HFF-Myc (cell line): Measurements from ENCODE around the gene DDX53.

Experiments
- DNase-seq: peaks from one replicate; pipeline ENCODE4 v3.0.0-alpha.2; 2011; ENCODE audit warnings: low read depth; ENCODE audit errors: extremely low read depth
- H3K4me3 ChIP-seq: replicated peaks from 2 replicates; pipeline ENCODE4 v1.5.1; 2011; ENCODE audit warnings: low read depth, mild to moderate bottlenecking, control low read depth, low read length
- TF ChIP-seq, protein P1 (sequence below): IDR thresholded peaks from 2 replicates; pipeline ENCODE4 v1.5.1; 2012; ENCODE audit warnings: mild to moderate bottlenecking, low read depth, low read length, control low read depth; ENCODE audit errors: missing control alignments

Gene DDX53

DNA sequence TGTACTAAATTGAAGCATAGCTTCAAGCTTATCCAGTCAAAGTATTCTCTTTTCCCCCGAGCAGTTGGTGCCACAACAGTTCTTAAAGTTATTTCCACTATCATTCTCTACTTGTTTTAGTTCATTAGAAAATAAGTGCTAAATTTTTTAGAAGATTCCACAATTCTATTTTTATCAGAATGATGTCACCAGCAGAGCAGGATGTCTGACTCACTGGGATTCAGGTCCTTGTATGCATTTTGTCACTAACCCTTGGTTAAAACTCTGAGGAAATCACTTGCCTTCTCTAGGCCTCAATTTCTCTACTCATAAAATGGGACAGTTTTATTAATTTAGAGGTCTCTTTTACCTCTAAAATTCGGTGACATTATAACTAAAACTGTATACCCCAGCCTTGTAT lies 3.4 kb downstream of the DDX53 start:
- H3K4me3 ChIP-seq = no peak overlapping the region
- TF ChIP-seq, protein P1, sequence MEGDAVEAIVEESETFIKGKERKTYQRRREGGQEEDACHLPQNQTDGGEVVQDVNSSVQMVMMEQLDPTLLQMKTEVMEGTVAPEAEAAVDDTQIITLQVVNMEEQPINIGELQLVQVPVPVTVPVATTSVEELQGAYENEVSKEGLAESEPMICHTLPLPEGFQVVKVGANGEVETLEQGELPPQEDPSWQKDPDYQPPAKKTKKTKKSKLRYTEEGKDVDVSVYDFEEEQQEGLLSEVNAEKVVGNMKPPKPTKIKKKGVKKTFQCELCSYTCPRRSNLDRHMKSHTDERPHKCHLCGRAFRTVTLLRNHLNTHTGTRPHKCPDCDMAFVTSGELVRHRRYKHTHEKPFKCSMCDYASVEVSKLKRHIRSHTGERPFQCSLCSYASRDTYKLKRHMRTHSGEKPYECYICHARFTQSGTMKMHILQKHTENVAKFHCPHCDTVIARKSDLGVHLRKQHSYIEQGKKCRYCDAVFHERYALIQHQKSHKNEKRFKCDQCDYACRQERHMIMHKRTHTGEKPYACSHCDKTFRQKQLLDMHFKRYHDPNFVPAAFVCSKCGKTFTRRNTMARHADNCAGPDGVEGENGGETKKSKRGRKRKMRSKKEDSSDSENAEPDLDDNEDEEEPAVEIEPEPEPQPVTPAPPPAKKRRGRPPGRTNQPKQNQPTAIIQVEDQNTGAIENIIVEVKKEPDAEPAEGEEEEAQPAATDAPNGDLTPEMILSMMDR = no peak
- DNase-seq = no peak

DNA sequence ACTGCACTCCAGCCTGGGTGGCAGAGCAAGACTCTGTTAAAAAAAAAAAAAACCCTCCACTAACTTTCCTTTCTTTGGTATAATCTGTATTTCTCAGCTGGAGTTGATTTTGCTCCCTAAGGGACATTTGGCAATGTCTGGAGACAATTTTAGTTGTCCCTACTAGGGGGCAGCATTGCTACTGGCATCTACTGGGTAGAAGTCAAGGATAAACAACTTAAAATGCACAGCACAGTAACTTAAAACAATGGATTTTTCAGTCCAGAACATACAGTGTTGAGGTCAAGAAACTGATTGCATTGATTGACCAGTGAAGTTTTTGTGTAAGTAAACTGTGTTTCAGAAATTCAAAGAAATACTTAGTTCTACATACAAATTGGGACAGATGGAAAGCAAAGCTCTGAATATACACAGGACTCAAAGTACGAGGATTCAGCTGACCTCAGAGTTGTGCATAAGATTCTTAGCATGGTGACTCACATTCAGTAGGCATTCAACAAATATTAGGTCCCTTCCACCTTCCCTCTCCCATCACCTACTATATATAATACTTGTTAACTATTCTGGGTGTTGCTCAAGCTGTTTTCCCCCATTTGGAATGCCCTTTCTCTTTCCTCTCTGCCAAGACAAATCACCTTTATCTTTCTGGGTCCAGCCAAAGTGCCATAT lies 8.8 kb downstream of the DDX53 start:
- TF ChIP-seq, protein P1 = peak; percentile 34
- H3K4me3 ChIP-seq = no peak overlapping the region
- DNase-seq = no peak

DNA sequence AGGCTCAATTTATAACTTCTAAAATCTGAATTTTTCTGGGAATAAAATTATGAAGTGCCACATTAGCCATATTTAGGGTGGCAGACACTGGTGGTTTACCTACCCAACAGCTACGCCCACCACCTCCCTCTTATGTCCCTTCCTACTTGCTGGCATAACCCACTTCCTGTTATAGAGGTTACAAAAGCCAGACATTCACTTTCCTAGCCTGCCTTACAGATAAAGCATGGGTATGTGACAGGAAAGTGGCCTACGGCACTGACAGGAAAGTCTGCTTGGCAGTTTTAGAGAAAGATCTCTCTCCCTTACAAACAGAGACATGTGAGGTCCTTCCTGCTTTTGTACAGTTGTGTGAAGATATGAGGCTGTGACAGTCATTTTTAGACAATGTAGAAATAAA lies 12.4 kb downstream of the DDX53 start:
- DNase-seq = no peak
- TF ChIP-seq, protein P1 = no peak
- no peak overlapping the region for H3K4me3 ChIP-seq

DNA sequence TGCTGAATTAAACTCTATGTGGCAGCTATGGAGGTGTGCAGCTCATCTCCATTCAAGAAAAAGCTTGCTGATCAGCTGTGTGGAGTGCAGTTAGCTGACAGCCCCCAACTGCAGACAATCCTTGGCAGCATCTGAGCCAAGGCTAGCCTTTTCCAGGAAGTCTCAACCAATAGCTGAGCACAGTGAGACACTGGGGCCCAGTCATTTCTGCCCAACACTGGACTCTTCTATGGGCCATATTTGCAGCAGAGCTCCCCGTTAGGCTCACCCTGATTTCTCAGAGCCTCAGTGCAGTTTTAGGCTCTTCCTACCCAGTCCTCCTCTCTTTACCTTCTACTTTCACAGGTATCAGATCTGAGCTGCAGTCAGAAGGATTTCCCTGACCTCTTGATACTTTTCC lies 12.9 kb downstream of the DDX53 start:
- TF ChIP-seq, protein P1 = no peak
- no peak overlapping the region for H3K4me3 ChIP-seq
- DNase-seq = no peak

DNA sequence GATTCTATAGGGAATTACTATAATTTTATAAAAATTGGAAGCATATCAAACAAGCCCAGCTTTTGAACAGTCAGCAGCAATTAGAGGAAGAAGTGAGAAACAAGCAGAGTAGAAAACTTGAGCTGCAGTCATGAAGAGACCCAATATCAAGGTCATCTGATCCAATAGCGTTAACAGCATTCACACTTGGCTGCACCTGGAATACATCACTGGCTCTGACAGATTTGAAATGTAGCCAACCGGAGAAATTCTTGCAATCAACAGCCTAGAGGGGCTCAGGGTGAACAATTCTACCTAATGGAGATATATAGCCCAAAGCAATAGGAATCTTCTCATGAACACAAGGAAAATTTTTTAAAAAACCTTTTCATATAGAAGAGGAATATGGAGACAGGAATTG lies 13.6 kb downstream of the DDX53 start:
- H3K4me3 ChIP-seq = no peak overlapping the region
- no peak for DNase-seq
- TF ChIP-seq, protein P1 = no peak

DNA sequence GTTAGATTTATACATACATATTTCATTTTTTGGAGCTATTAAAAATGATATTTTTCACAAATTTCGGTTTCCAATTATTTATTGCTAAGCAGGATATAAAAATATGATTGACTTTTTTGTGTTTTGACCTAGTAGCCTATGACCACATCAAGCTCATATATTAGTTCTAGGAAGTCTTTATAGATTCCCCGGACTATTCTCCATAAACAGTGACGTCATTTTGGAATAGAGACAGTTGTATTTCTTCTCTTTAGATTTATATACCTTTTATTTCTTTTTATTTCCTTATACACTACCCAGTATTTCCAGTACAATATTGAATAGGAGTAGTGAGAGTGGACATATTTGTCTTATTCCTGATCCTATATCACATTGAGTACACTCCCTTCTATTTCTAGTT lies 31.8 kb downstream of the DDX53 start:
- TF ChIP-seq, protein P1 = no peak
- DNase-seq = no peak
- H3K4me3 ChIP-seq = no peak overlapping the region

DNA sequence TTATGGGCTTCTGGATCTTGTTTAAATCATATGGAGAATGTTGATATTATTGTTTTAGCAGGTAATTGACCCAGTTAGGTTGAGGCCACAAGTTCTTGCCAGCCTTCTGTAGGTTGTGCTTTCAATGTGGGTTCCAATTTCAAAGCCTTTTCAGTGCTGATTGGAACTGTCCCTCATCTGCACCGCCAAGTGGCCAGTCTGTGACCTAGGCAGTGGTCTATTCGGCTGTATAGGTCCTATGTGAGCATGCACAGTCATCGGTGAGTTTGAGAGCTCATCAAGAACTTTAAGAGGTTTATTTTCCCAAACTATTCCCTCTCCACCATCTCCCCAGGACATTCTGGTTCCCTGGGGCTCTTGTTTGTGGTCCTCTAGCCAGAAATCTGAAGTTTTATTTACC lies 35.7 kb downstream of the DDX53 start:
- TF ChIP-seq, protein P1 = no peak
- H3K4me3 ChIP-seq = no peak overlapping the region
- DNase-seq = no peak
